Chondrocyte (in vitro differentiated cells): Measurements from ENCODE around the gene BDKRB1. TPM values are rescaled to one million over a fixed set of nuclear protein-coding genes. Genes with fewer than 3 reads are reported as not detected.

Experiments
- DNase-seq: peaks from one replicate; pipeline ENCODE4 v3.0.0; 2021; ENCODE audit warnings: mixed read lengths, low spot score
- H3K27ac Mint-ChIP-seq: one replicate; pipeline ENCODE4 v1.8.0; 2021; ENCODE audit warnings: mild to moderate bottlenecking, moderate library complexity, mixed read lengths; ENCODE audit not compliant: unreplicated experiment
- H3K27me3 Mint-ChIP-seq: 2 replicates; pipeline ENCODE4 v1.8.0; 2021; ENCODE audit warnings: low read depth, mixed read lengths
- H3K36me3 Mint-ChIP-seq: 2 replicates; pipeline ENCODE4 v1.8.0; 2021; ENCODE audit warnings: low read depth, mixed read lengths
- H3K4me1 Mint-ChIP-seq: 2 replicates; pipeline ENCODE4 v1.8.0; 2021; ENCODE audit warnings: low read depth, mild to moderate bottlenecking, mixed read lengths
- H3K4me3 Mint-ChIP-seq: one replicate; pipeline ENCODE4 v1.8.0; 2021; ENCODE audit warnings: mild to moderate bottlenecking, moderate library complexity, mixed read lengths; ENCODE audit not compliant: unreplicated experiment
- H3K9me3 Mint-ChIP-seq: 2 replicates; pipeline ENCODE4 v1.8.0; 2021; ENCODE audit warnings: low read depth, mixed read lengths
- total RNA-seq: library from RNA; stranded (reverse); gene quantifications from 3 replicates; pipeline ENCODE4 v1.2.1, GENCODE V29; 2021
- TF ChIP-seq, protein P1 (sequence below): fragments of 200-600 bp; sonication (generic); IDR thresholded peaks from 2 replicates; pipeline ENCODE4 v1.5.0; 2021; ENCODE audit warnings: antibody characterized with exemption, mild to moderate bottlenecking, moderate library complexity

Gene BDKRB1
- total RNA-seq, 1 donor from 2014 or later = not detected

DNA sequence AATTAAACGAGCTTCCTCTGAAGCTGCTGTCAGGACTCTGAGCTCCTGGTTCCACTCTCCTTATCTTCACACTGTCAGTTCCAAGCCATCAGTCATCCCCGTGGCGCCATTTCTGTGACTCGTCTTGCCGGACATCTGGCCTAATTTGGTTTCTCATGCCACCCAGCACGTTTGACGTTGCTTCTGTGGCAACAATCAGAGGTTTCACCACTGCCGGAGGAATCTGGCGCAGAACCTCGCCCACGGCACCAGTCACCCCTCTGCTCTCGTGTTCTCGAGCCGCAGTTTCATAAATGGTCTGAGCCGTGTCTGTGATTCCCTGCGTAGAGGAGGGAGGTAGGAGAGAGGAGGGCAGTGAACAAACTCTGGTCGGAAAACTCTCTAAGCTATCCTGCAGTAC, 29.7 kb downstream of the BDKRB1 start:
- H3K36me3 Mint-ChIP-seq = peaks cover 26% of the 10 kb centered on the region
- H3K4me1 Mint-ChIP-seq = peaks cover 5% of the 10 kb centered on the region
- H3K27me3 Mint-ChIP-seq = no peaks in the 10 kb centered on the region
- TF ChIP-seq, protein P1, sequence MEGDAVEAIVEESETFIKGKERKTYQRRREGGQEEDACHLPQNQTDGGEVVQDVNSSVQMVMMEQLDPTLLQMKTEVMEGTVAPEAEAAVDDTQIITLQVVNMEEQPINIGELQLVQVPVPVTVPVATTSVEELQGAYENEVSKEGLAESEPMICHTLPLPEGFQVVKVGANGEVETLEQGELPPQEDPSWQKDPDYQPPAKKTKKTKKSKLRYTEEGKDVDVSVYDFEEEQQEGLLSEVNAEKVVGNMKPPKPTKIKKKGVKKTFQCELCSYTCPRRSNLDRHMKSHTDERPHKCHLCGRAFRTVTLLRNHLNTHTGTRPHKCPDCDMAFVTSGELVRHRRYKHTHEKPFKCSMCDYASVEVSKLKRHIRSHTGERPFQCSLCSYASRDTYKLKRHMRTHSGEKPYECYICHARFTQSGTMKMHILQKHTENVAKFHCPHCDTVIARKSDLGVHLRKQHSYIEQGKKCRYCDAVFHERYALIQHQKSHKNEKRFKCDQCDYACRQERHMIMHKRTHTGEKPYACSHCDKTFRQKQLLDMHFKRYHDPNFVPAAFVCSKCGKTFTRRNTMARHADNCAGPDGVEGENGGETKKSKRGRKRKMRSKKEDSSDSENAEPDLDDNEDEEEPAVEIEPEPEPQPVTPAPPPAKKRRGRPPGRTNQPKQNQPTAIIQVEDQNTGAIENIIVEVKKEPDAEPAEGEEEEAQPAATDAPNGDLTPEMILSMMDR = no peak
- peak; percentile 55 for DNase-seq
- no peaks in the 10 kb centered on the region for H3K9me3 Mint-ChIP-seq
- H3K4me3 Mint-ChIP-seq = no peak overlapping the region
- no peak overlapping the region for H3K27ac Mint-ChIP-seq

DNA sequence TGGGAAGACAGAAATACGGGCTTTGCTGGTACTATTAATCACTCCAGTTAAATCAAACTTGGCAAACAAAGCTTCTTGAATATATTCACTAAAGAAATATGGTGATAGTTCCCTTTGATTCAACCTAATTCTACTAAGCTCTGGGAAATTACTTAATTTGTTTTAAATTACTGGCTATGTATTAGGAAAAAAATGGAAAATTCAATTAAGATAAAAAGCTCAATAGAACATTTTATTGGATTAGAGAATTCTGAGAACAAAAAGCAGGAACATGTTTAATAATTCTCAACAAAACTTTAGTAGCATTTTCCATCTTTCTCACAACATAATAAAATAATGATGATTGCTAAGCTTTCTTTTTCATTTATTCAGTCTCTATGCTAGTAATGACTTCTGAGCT, 30.2 kb downstream of the BDKRB1 start:
- TF ChIP-seq, protein P1 = no peak
- Mint-ChIP-seq H3K9me3 (no peaks in the 10 kb centered on the region), H3K36me3 (peaks cover 26% of the 10 kb centered on the region), H3K4me3 (no peak overlapping the region), H3K4me1 (peaks cover 5% of the 10 kb centered on the region), H3K27me3 (no peaks in the 10 kb centered on the region), H3K27ac (no peak overlapping the region)
- no peak for DNase-seq

DNA sequence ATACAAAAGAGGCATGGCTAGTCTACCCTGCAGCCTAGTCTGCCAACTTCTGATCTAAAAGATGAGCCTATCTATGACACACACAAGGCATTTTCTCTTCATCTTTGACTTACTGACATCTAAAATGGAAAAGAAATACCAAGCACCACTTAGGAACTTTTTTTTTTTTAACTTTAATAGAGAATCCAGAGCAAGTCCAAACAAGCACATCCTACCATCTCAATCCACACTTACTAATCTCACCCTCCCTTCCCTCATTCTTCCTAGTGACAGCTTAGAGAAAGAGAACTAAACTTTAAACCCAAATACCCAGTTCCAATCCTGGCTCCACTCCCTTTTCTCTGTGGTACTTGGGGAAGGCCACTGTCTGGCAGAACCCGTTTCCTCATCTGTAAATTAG, 31.8 kb downstream of the BDKRB1 start:
- Mint-ChIP-seq H3K36me3 (peaks cover 26% of the 10 kb centered on the region), H3K4me1 (peaks cover 2% of the 10 kb centered on the region), H3K4me3 (no peak overlapping the region), H3K27ac (no peak overlapping the region), H3K27me3 (no peaks in the 10 kb centered on the region), H3K9me3 (no peaks in the 10 kb centered on the region)
- DNase-seq = no peak
- TF ChIP-seq, protein P1 = no peak

DNA sequence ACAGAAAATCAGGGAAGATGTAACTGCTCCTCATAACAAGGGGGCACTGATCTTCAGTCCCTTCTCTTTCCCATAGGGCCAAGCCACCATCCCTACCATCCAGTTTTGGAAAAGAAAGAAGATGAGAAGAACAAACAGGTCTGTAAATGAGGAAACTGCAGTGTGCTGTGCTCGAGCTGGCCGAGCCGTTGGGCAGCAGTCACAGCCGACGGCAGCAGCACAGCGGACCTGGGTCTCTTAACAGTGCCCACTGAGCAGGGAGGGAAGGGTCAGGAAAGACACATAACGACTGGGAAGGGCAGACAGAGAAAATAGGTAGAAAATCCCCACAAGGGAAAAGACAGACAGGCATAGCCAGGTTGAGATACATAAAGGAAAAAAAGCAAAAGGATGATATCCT, 38.2 kb downstream of the BDKRB1 start:
- Mint-ChIP-seq H3K9me3 (no peaks in the 10 kb centered on the region), H3K4me3 (no peak overlapping the region), H3K27ac (no peak overlapping the region), H3K36me3 (peaks cover 19% of the 10 kb centered on the region), H3K4me1 (no peaks in the 10 kb centered on the region), H3K27me3 (no peaks in the 10 kb centered on the region)
- DNase-seq = no peak
- TF ChIP-seq, protein P1 = no peak

DNA sequence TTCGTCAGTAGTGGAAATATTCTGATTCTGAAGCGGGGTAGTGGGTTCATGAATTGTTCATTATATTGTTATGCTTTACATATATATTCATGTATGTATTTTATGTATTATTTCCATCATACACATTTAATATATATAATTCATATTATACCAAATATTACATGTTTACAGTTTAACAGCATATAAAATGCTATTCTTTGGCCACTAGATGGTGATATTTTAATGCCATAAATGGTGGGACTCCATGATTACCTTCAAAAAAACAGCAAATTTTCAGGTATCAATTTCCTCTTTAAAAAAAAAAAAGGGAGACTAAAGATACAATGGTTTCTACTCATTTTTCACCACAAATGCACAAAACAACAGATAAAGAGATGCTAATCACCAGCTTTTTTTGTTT, 41.0 kb downstream of the BDKRB1 start:
- no peaks in the 10 kb centered on the region for H3K9me3 Mint-ChIP-seq
- H3K27me3 Mint-ChIP-seq = no peaks in the 10 kb centered on the region
- no peak overlapping the region for H3K4me3 Mint-ChIP-seq
- no peaks in the 10 kb centered on the region for H3K4me1 Mint-ChIP-seq
- H3K36me3 Mint-ChIP-seq = peaks cover 13% of the 10 kb centered on the region
- H3K27ac Mint-ChIP-seq = no peak overlapping the region
- no peak for DNase-seq
- TF ChIP-seq, protein P1 = peak; percentile 91
